ENCODE data around the gene YPEL3.

GRCh38 chr16:30136971-30137605 is 41.1 kb upstream of the YPEL3 start:
- TF ChIP-seq USF2 (IDR thresholded peaks at IDR 0.05) (no peak), MYC (IDR thresholded peaks at IDR 0.05; ENCODE audit: borderline replicate concordance, low read length) (no peak), CTCF (IDR thresholded peaks at IDR 0.05) (no peak), ZSCAN20 (CRISPR knock-in tag; IDR thresholded peaks at IDR 0.05) (no peak), NPAS2 (CRISPR knock-in tag; IDR thresholded peaks at IDR 0.05; ENCODE audit: borderline replicate concordance) (no peak), POLR2A (IDR thresholded peaks at IDR 0.05; ENCODE audit: low read length) (no peak), RCOR1 (IDR thresholded peaks at IDR 0.05; ENCODE audit: low read depth, low read length) (no peak), POLR2AphosphoS2 (conservative IDR thresholded peaks at IDR 0.05; ENCODE audit: low read length) (no peak), RNF2 (IDR thresholded peaks at IDR 0.05; ENCODE audit: borderline replicate concordance, low read depth) (no peak), MAFK (IDR thresholded peaks at IDR 0.05; ENCODE audit: partially characterized antibody) (no peak), SMC3 (IDR thresholded peaks at IDR 0.05) (no peak), HDAC2 (IDR thresholded peaks at IDR 0.05) (no peak), EP300 (IDR thresholded peaks at IDR 0.05) (no peak)

All from A549 (cell line).